AG04450 (cell line): ENCODE measurements around the gene FAM114A1. TPM values are rescaled to one million over a fixed set of nuclear protein-coding genes. Genes with fewer than 3 reads are reported as not detected.

Source experiments
- CTCF ChIA-PET: fragments of 300-600, 350-600 bp; formaldehyde crosslinking; extraction: SDS; loops from one replicate; lab custom pipeline; 2022; ENCODE audit warnings: antibody characterized with exemption, inconsistent platforms; lab: Charles Lee
- POLR2A ChIA-PET: fragments of 350-600 bp; formaldehyde crosslinking; extraction: SDS; loops from one replicate; lab custom pipeline; 2021; ENCODE audit warnings: antibody characterized with exemption, inconsistent platforms; lab: Yijun Ruan, JAX
- DNase-seq: peaks from one replicate; pipeline ENCODE4 v3.0.0-alpha.2; 2011; ENCODE audit warnings: low read depth, low spot score
- H3K27ac ChIP-seq: one replicate; pipeline ENCODE4 v1.5.1; 2012; ENCODE audit warnings: low read depth, low read length, control low read depth
- H3K27me3 ChIP-seq: one replicate; pipeline ENCODE4 v1.6.0; 2012; ENCODE audit warnings: low read length; ENCODE audit not compliant: control insufficient read depth, insufficient read depth
- H3K4me3 ChIP-seq: 2 replicates; pipeline ENCODE4 v1.5.1; 2011; ENCODE audit warnings: mild to moderate bottlenecking, low read depth, low read length, control low read depth
- H3K9me3 ChIP-seq: 2 replicates; pipeline ENCODE4 v1.5.1; 2012; ENCODE audit warnings: low read length; ENCODE audit not compliant: control insufficient read depth, insufficient read depth
- CTCF ChIP-seq: IDR thresholded peaks from 2 replicates; pipeline ENCODE4 v1.5.1; 2011; ENCODE audit warnings: low read depth, low read length, control low read depth, inconsistent platforms
- polyA plus RNA-seq: library from polyadenylated mRNA; depleted of rRNA; stranded (reverse); fragments of >200 nt; gene quantifications from 2 replicates; pipeline ENCODE4 v1.2.3, GENCODE V29; 2011

The FAM114A1 gene
- polyA plus RNA-seq, 1 experiment = 303 TPM

GRCh38 chr4:38950734-38951133 is 83.1 kb downstream of the FAM114A1 start:
- Histone ChIP-seq H3K4me3 (no peak overlapping the region), H3K27ac (peak overlapping the region; percentile 34), H3K27me3 (no peaks in the 10 kb centered on the region), H3K9me3 (no peaks in the 10 kb centered on the region)
- TF ChIP-seq CTCF = no peak
- DNase-seq = no peak
- POLR2A ChIA-PET = interaction anchor here (1.1 kb wide), 1 partner anchor 16 kb away, joined by 3 read pairs; no protein-coding TSS in a partner anchor
- CTCF ChIA-PET = interaction anchor here (0.6 to 0.8 kb wide), 3 partner anchors 10 to 184 kb away, joined by 3 read pairs; no protein-coding TSS in a partner anchor

- no peaks in the 10 kb centered on the region for H3K27me3 ChIP-seq
- no peak overlapping the region for H3K4me3 ChIP-seq
- POLR2A ChIA-PET = no interaction called here
- CTCF ChIA-PET = no interaction called here
- no peak for TF ChIP-seq CTCF
- H3K27ac ChIP-seq = no peak overlapping the region
- DNase-seq = no peak
- H3K9me3 ChIP-seq = no peaks in the 10 kb centered on the region
These were observed 84.0 kb downstream of the FAM114A1 start for GRCh38 chr4:38951598-38951997.

- Histone ChIP-seq H3K27me3 (no peaks in the 10 kb centered on the region), H3K27ac (no peak overlapping the region), H3K9me3 (no peaks in the 10 kb centered on the region), H3K4me3 (no peak overlapping the region)
- TF ChIP-seq CTCF = no peak
- ChIA-PET CTCF (no interaction called here), POLR2A (no interaction called here)
- DNase-seq = no peak
These were observed 84.4 kb downstream of the FAM114A1 start for GRCh38 chr4:38952017-38952416.

GRCh38 chr4:38954727-38955126 is 87.1 kb downstream of the FAM114A1 start:
- ChIA-PET CTCF (interaction anchor here (0.5 kb wide), 2 partner anchors 42 to 91 kb away, joined by 3 to 4 read pairs; no protein-coding TSS in a partner anchor), POLR2A (no interaction called here)
- no peak for DNase-seq
- Histone ChIP-seq H3K4me3 (no peak overlapping the region), H3K27me3 (no peaks in the 10 kb centered on the region), H3K9me3 (no peaks in the 10 kb centered on the region), H3K27ac (no peak overlapping the region)
- TF ChIP-seq CTCF = no peak

- POLR2A ChIA-PET = no interaction called here
- TF ChIP-seq CTCF = no peak
- Histone ChIP-seq H3K9me3 (no peaks in the 10 kb centered on the region), H3K27ac (no peak overlapping the region), H3K27me3 (no peaks in the 10 kb centered on the region), H3K4me3 (no peak overlapping the region)
- no peak for DNase-seq
- CTCF ChIA-PET = no interaction called here
These were observed 88.4 kb downstream of the FAM114A1 start for GRCh38 chr4:38955957-38956356.
